ENCODE measurements around the gene CELSR1.

GRCh38 chr22:46361826-46362202 is 175.6 kb downstream of the CELSR1 start:
- TF ChIP-seq CSDC2 (CRISPR knock-in tag; IDR thresholded peaks at IDR 0.05) (no peak), CREB5 (CRISPR knock-in tag; IDR thresholded peaks at IDR 0.05; ENCODE audit: low read depth) (no peak), ZC3H10 (CRISPR knock-in tag; IDR thresholded peaks at IDR 0.05) (no peak), PATZ1 (CRISPR knock-in tag; IDR thresholded peaks at IDR 0.05; ENCODE audit: borderline replicate concordance) (no peak), ESRRG (CRISPR knock-in tag; IDR thresholded peaks at IDR 0.05) (no peak), RARB (CRISPR knock-in tag; IDR thresholded peaks at IDR 0.05) (no peak), BACH2 (CRISPR knock-in tag; IDR thresholded peaks at IDR 0.05; ENCODE audit: borderline replicate concordance) (no peak), ZFP30 (CRISPR knock-in tag; IDR thresholded peaks at IDR 0.05) (no peak), ZFP3 (CRISPR knock-in tag; IDR thresholded peaks at IDR 0.05) (no peak)
